Panc1 (cell line): ENCODE measurements around the gene SBF1. TPM values are rescaled to one million over a fixed set of nuclear protein-coding genes. Genes with fewer than 3 reads are reported as not detected.

ENCODE experiments used
- ATAC-seq: fragments of 200-7000 bp; cut with Tn5 transposase; 2 replicates; pipeline ENCODE4 v1.9.1; 2020; ENCODE audit warnings: mild to moderate bottlenecking, moderate library complexity
- BruUV-seq: library from RNA; stranded (reverse); fragments of 400-500 nt; replicated peaks from 2 replicates; lab custom pipeline; 2021; lab: Mats Ljungman, UMichigan
- CTCF ChIA-PET: fragments of 300-600 bp; sonication (Branson Sonifier 250); formaldehyde crosslinking; loops from one replicate; lab custom pipeline; 2022; ENCODE audit warnings: antibody characterized with exemption; lab: Charles Lee
- POLR2A ChIA-PET: fragments of 300-600 bp; sonication (Branson Sonifier 250); formaldehyde crosslinking; loops from one replicate; lab custom pipeline; 2022; ENCODE audit warnings: antibody characterized with exemption; lab: Charles Lee
- DNase-seq: peaks from one replicate; pipeline ENCODE4 v3.0.0-alpha.2; 2010; ENCODE audit warnings: low read depth, low spot score
- H3K27ac ChIP-seq: 2 replicates; pipeline ENCODE4 v1.5.1; 2011; ENCODE audit warnings: mild to moderate bottlenecking, low read length, inconsistent platforms
- H3K27me3 ChIP-seq: fragments of 200-500 bp; sonication (Bioruptor generic); 2 replicates; pipeline ENCODE4 v1.6.0; 2014; ENCODE audit warnings: low read length, inconsistent platforms; ENCODE audit not compliant: control insufficient read depth, insufficient read depth
- H3K36me3 ChIP-seq: fragments of 200-500 bp; sonication (Bioruptor generic); 2 replicates; pipeline ENCODE4 v1.5.1; 2014; ENCODE audit warnings: inconsistent platforms, mild to moderate bottlenecking, low read length, moderate library complexity; ENCODE audit not compliant: control insufficient read depth, insufficient read depth
- H3K4me1 ChIP-seq: 2 replicates; pipeline ENCODE4 v1.5.1; 2011; ENCODE audit warnings: inconsistent platforms, mild to moderate bottlenecking, low read length, moderate library complexity; ENCODE audit not compliant: control insufficient read depth, insufficient read depth
- H3K4me3 ChIP-seq, 2 experiments: 2 replicates each; pipeline ENCODE4 v1.5.1; 2011 to 2012; ENCODE audit warnings: low read depth in 2 of 2, low read length in 2 of 2, mild to moderate bottlenecking in 2 of 2, inconsistent platforms in 1 of 2, moderate library complexity in 1 of 2
- H3K9me3 ChIP-seq: fragments of 200-500 bp; sonication (Bioruptor generic); 2 replicates; pipeline ENCODE4 v1.5.1; 2014; ENCODE audit warnings: low read depth, mild to moderate bottlenecking, inconsistent platforms, low read length, moderate library complexity; ENCODE audit not compliant: control insufficient read depth, insufficient read depth
- POLR2AphosphoS5 ChIP-seq: IDR thresholded peaks from 2 replicates; pipeline ENCODE4 v1.6.1; 2012; ENCODE audit warnings: mild to moderate bottlenecking, low read depth, low read length, moderate library complexity
- SIN3A ChIP-seq: IDR thresholded peaks from 2 replicates; pipeline ENCODE4 v1.6.1; 2012; ENCODE audit warnings: low read depth, mild to moderate bottlenecking, low read length, moderate library complexity, borderline replicate concordance; ENCODE audit not compliant: insufficient read depth
- TCF7L2 ChIP-seq: IDR thresholded peaks from 2 replicates; pipeline ENCODE4 v1.6.1; 2011; ENCODE audit warnings: mild to moderate bottlenecking, low read depth, low read length, inconsistent platforms
- in situ Hi-C: cut with HindIII; loops from 2 replicates; pipeline ENCODE4 v1.10.0; 2016; ENCODE audit warnings: low sequenced_read_pairs, low pct_unique_long_range_greater_than_20kb
- intact Hi-C: fragments of 100-400 bp; cut with micrococcal nuclease; formaldehyde crosslinking; loops from one replicate; pipeline ENCODE4 v1.10.0; 2022; ENCODE audit not compliant: unreplicated experiment
- total RNA-seq: library from RNA; stranded (reverse); gene quantifications from one replicate; pipeline ENCODE4 v1.2.1, GENCODE V29; 2021; ENCODE audit not compliant: unreplicated experiment
- TF ChIP-seq, protein P1 (sequence below): fragments of 450-650 bp; IDR thresholded peaks from 2 replicates; pipeline ENCODE4 v1.5.1; 2017; ENCODE audit warnings: mild to moderate bottlenecking
- TF ChIP-seq, protein P2 (sequence below), 2 experiments: IDR thresholded peaks; 2 replicates each; pipeline ENCODE4 v1.6.1; 2011 to 2012; ENCODE audit warnings: low read depth in 2 of 2, control low read depth in 1 of 2, low read length in 1 of 2, mild to moderate bottlenecking in 1 of 2, moderate library complexity in 1 of 2; ENCODE audit not compliant: insufficient read depth in 1 of 2

Gene SBF1
- total RNA-seq, 1 experiment from 2014 or later, result 59.2 TPM

DNA sequence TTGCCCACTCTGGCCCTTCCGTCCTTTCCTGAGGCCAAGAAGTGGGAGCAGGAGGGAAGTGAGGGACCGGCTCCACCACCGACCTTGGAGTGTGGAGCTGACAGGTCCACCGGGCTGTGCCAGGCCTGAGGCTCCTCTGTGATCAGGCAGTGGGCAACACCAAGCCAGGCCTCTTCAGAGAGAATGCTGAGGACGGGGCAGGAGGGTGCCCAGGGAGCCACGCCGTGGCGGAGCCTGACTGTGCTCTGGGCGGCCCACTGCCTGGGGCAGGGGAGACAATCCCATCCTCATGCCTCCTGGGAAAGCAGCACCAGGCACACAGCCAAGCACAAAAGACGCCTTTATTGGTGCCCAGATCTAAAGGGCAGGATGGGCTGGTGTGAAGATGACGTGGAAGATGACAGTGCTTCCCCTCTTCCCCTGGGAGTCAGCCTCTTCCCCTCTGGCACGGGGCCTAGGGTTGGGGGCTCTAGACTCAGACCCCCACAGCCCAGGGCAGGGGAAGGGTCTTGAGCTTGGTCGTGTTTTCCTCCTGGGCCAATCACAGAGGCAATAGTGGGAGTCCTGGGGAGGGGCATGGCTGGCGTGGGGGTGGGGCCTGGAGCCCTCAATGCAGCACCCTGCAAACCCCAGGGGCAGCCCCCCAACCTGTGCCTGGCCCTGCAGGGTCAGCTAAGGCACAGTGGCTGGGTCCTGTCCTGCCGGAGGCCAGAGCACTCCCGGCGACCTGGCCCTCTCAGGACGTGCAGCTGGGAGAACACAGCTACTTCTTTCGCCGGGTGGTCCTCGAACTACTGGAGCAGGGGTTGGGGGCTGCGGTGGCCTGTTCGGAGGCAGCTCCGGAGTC is 28.0 kb upstream of the SBF1 start:
- in situ Hi-C loops, result no loop called here
- TF ChIP-seq, protein P1, sequence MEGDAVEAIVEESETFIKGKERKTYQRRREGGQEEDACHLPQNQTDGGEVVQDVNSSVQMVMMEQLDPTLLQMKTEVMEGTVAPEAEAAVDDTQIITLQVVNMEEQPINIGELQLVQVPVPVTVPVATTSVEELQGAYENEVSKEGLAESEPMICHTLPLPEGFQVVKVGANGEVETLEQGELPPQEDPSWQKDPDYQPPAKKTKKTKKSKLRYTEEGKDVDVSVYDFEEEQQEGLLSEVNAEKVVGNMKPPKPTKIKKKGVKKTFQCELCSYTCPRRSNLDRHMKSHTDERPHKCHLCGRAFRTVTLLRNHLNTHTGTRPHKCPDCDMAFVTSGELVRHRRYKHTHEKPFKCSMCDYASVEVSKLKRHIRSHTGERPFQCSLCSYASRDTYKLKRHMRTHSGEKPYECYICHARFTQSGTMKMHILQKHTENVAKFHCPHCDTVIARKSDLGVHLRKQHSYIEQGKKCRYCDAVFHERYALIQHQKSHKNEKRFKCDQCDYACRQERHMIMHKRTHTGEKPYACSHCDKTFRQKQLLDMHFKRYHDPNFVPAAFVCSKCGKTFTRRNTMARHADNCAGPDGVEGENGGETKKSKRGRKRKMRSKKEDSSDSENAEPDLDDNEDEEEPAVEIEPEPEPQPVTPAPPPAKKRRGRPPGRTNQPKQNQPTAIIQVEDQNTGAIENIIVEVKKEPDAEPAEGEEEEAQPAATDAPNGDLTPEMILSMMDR, result no peak
- TF ChIP-seq POLR2AphosphoS5 (no peak), SIN3A (no peak), TCF7L2 (no peak)
- TF ChIP-seq, protein P2, sequence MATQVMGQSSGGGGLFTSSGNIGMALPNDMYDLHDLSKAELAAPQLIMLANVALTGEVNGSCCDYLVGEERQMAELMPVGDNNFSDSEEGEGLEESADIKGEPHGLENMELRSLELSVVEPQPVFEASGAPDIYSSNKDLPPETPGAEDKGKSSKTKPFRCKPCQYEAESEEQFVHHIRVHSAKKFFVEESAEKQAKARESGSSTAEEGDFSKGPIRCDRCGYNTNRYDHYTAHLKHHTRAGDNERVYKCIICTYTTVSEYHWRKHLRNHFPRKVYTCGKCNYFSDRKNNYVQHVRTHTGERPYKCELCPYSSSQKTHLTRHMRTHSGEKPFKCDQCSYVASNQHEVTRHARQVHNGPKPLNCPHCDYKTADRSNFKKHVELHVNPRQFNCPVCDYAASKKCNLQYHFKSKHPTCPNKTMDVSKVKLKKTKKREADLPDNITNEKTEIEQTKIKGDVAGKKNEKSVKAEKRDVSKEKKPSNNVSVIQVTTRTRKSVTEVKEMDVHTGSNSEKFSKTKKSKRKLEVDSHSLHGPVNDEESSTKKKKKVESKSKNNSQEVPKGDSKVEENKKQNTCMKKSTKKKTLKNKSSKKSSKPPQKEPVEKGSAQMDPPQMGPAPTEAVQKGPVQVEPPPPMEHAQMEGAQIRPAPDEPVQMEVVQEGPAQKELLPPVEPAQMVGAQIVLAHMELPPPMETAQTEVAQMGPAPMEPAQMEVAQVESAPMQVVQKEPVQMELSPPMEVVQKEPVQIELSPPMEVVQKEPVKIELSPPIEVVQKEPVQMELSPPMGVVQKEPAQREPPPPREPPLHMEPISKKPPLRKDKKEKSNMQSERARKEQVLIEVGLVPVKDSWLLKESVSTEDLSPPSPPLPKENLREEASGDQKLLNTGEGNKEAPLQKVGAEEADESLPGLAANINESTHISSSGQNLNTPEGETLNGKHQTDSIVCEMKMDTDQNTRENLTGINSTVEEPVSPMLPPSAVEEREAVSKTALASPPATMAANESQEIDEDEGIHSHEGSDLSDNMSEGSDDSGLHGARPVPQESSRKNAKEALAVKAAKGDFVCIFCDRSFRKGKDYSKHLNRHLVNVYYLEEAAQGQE (IDR thresholded peaks at IDR 0.05; ENCODE audit: insufficient read depth in 1 of 2, low read depth in 2 of 2, low read length in 1 of 2), result no peak
- ChIA-PET POLR2A (no interaction called here), CTCF (interaction anchor here (0.6 kb wide), 1 partner anchor 81 kb away, joined by 3 read pairs; no protein-coding TSS in a partner anchor)
- intact Hi-C loops, result no loop called here
- no peak for ATAC-seq
- Histone ChIP-seq H3K27me3 (no peaks in the 10 kb centered on the region), H3K9me3 (no peaks in the 10 kb centered on the region), H3K27ac (no peak overlapping the region), H3K4me1 (0 out of 2 replicates have a peak, but pooled peaks cover 3% of the 10 kb centered on the region), H3K4me3 (no peak overlapping the region), H3K36me3 (peaks cover 4% of the 10 kb centered on the region)
- no peak for DNase-seq
- BruUV-seq, result no TSS peak

GRCh38 chr22:50502096-50502495 is 27.3 kb upstream of the SBF1 start:
- CTCF ChIA-PET, result no interaction called here
- H3K27ac ChIP-seq, result no peak overlapping the region
- ATAC-seq (no peak), DNase-seq (no peak)
- peaks cover 2% of the 10 kb centered on the region for H3K36me3 ChIP-seq
- H3K27me3 ChIP-seq, result no peaks in the 10 kb centered on the region
- no TSS peak for BruUV-seq
- in situ Hi-C loops (no loop called here), intact Hi-C loops (no loop called here)
- POLR2A ChIA-PET, result interaction anchor here (0.7 kb wide), 1 partner anchor 23 kb away, joined by 3 read pairs; the partner anchor contains the start of gene SCO2
- no peak overlapping the region for H3K4me3 ChIP-seq
- H3K4me1 ChIP-seq, result 0 out of 2 replicates have a peak, but pooled peaks cover 3% of the 10 kb centered on the region
- no peaks in the 10 kb centered on the region for H3K9me3 ChIP-seq
- no peak for TF ChIP-seq POLR2AphosphoS5
- no peak for TF ChIP-seq TCF7L2
- TF ChIP-seq, protein P1, result no peak
- TF ChIP-seq, protein P2 (IDR thresholded peaks at IDR 0.05; ENCODE audit: insufficient read depth in 1 of 2, low read depth in 2 of 2, low read length in 1 of 2), result no peak
- no peak for TF ChIP-seq SIN3A
